Measurements from ENCODE around the gene TRNT1.

TRNT1 gene

DNA sequence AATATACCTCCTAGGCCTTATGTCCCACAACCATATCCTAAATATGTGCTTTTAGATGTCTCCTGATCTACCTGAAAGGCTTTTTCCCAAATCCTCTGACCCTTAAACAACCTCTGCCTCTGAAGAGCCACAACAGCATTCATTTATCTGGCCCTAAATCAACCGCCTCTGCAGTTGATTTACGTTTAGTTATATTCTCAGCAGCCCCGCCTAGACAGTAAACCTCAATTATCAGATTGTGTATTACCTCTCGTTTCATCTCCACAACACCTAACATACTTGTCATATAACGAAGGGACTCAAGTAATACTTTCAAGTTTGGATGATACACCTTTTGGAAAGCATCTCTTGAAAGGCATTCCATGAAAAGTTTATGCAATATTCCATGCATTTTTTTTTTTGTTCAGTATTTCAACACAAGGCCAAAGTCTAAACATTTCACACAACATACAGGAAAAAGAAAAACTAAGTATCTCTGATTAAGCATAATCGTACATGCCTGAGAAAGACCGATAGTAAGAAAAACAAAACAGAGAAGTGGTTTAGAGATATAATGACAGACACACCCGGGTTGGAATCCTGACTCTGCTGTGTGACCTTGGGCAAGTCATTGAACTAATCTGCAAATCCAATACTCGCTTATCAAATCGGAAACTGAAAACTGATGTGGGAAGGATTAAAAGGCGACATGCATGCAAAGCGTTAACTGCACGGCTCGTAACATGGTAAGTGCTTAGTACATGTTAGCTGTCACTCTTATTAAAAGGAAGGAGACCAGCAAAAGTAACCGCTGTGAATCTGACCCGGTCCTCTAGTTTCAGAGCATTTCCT, 52.0 kb downstream of the TRNT1 start:
- no peak for DNase-seq (ENCODE audit: low read depth)

DNA sequence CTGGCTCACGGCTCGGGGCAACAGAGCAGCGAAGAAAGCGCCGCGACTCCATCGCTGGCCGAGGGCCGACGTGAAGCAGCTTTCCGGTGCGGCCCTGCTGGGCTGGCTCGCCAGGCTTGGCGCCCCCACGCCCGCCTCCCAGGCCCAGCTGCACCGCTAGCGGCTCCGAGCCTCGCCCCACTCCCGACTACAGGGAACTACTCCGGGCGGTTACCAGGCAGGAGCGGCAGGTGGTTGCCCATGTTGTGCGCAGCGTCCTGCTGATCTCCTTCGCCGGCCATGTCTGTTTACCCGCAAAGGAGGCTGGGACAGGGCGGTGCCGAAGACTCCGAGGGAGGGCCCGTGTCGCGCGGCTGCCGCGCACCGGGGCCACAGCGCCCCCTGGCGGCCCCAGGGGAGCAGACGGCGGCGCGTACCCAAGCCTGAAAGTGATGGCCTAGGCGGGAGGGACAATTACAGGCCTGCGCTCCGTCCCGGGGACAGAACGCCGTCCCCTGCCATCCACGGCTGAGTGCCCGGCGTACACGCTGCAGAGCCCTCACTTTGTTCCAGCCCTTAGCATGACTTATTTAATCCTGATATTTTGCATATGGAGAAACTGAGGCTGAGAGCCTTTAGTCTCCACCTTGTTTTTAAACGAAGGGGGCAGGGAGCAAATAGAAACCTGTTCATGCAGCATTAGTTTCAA, 52.8 kb downstream of the TRNT1 start, which contains the start of gene CRBN:
TSS of gene CRBN (minus strand) at position 285 of the 688 bp plus-strand sequence. CDS start at position 281, 4 bp downstream.
- peak; percentile 85 for DNase-seq (ENCODE audit: low read depth)

DNA sequence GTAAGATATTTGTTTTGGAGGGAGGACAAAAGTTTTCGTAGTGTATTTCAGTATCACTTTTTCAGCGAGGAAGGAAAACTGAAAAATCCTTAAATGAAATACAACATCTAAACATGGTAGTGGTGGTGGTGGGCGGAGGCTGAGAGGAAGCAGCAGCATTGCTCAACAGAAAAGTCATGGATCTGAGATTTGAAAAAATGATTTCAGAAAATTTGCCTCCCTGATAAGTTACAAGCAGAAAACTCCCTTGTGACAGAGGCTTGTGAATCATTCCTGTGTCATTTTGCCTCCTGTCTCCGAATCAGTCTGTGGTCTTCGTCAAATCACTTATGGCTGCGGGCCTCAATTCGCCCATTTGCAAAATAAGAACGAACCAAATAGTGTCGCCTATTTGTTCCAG, 53.7 kb downstream of the TRNT1 start:
- no peak for DNase-seq (ENCODE audit: low read depth)

DNA sequence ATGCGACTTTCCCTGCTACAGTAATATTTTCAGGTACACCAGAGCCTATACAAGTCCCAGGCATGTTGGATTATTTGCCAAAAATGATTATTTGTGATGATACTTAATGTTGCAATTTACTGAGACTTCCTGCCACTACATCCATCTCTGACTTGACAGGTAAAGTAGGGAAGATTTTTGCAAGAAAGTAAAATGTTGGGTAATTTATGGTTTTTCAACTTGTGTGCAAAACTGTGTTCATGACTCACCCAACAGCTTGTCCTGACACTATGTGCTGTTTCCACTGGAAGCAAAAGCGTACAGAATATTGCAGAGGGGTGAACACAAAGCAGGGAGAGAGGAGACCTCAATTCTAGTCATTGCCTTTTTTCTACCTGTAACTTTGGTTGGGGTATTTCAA, 58.1 kb downstream of the TRNT1 start:
- DNase-seq (ENCODE audit: low read depth): no peak

DNA sequence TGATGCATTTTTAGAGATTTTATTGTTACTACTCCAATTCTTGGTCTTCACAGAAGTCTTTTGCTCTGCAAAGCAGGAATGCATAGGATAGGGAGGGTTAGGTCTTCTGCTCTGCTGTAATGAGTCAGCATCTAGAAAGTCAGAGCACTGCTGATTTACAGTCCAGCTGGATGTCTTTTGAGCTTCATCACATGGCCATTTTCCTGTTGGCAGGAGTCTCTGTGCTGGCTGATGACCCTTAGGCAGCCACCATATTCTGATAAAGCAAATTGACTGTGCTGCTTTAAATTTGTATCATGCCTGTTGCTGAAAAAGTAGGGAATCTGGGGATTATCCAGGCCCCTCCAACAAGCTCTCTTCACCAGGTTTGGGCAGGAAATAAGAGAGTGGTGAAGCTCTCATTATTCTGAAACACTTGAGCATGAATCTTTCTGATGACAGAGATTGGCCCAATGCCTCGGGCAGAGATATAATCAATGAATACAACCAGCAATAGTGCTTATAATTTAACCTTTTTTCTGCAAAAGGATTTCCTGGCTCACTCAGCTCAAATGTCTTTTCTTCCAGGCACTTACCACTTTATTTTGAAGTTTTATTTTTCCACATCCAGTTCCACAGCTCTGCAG, 62.5 kb downstream of the TRNT1 start:
- no peak for DNase-seq (ENCODE audit: low read depth)

DNA sequence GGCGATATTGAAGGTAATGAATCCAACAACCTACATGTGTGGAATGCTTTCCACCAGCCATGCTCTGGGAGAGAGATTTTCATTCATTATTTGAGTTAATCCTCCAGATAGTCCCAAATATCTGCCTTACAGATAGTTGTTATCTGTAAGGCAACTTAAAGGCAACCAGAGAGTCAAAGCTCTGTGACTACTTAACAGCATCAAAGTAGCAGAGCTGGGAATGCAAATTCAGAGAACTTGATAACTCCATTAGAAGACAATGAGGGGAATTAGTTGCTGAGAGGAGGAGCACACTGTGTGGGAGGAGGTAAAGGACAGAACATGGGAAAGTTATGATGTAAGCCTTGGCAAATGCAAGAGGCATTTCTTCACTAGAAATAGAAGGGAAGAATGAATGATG, 63.2 kb downstream of the TRNT1 start:
- no peak for DNase-seq (ENCODE audit: low read depth)

DNA sequence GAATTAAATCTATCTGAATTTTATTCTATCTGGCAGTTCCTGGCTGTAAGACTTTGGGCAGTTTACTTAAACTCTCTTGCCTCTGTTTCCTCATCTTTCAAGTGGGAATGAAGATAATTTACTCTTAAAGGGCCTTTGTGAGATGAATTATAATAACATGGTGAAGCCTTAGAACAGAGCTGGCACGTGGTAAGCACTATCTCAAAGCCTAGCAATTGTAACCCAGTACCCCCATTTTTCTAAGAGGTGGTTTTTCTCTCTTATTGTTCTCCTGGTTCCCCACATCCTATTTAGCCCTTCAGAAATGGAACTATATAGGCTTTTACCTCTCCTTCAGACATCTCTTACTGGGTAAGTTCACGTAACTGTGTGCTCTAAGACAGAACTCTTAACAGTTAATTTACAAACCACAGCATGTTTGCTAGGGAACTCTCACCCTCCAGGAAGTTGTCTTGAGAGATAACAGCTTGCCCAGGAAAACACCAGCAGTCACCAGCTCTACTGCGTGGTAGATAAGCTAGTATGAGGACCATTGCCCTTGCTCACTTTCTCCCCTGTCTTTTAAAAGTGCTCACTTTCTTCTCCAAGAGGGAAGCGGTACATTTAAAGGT, 65.0 kb downstream of the TRNT1 start:
- no peak for DNase-seq (ENCODE audit: low read depth)

DNA sequence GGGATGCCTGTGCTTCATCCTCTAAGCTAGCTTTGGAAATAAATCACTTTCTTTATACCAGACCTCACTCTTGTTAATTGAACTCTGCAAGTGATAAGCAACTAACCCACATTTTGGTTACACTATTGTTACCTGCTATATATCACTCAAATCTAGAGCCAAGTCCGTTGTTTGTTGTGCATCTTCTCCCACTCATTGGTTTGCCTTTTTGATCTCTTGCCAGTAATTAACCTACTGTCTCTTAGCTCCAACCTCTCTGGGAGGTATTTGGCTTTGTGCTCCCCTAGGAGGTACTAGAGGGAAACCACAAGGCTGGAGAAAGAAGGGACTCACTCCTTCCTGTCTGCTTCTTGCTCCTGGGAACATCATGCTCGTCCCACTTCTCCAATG, 65.5 kb downstream of the TRNT1 start:
- no peak for DNase-seq (ENCODE audit: low read depth)

DNA sequence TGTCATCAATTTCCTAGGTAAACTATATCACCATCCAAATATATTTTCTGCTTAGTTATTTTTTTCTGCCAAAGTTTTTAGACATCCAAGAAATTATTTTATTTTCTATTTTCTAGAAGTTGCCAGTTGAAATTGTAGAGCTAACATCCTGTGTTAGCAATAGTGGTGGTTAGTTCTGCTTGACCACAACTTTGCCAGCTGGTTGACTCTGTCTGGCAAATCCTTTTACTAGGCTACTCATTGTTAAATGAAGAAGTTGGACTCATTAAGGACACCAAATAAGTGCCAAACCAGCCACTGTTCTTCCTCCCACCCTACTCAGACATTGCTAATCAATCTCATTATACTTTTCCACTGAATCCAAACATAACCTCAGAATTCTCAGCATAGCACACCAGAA, 68.1 kb downstream of the TRNT1 start:
- no peak for DNase-seq (ENCODE audit: low read depth)

DNA sequence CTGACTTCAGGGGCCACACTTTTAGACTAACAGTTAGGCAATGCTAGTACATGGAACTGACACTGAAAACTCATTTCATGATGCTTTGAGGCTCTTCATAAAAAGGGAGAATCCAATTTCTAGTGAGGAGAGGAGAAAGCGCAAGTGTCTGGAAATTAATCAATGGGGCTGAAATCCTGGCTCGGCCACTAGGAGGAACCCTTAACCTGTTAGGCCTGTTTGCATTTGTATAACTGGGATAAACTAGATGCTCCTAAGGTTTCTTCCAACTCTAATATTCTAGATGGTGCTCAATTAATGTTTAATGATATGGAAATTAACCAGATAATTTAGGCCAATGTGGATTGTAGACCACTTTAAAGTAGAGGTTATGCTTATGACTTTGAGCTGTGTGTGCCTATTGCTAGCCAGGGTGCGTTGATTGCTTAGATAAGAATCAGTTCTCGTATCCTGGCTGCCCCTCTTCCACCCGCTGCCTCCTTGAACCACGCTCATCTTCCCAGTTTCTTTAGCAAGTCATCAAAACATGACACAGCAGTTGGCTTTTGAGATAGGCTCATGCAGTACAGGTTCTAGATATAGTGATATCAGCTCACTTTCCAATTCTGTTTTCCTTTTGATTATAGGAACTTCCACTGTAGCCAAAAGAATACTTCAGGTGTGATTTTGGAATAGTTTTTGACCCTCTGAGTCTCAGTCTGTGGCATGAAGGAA, 69.6 kb downstream of the TRNT1 start:
- no peak for DNase-seq (ENCODE audit: low read depth)
